HEK293T (cell line): ENCODE data around the gene ADAMTS17.

Experiments
- ARNT ChIP-seq: fragments of 450-650 bp; IDR thresholded peaks from 2 replicates; pipeline ENCODE4 v1.6.1; 2017; ENCODE audit warnings: mild to moderate bottlenecking
- BHLHE40 ChIP-seq: fragments of 450-650 bp; IDR thresholded peaks from 2 replicates; pipeline ENCODE4 v1.6.1; 2016; ENCODE audit warnings: mild to moderate bottlenecking, moderate library complexity, borderline replicate concordance
- ELF4 ChIP-seq: fragments of 450-650 bp; IDR thresholded peaks from 2 replicates; pipeline ENCODE4 v1.6.1; 2017; ENCODE audit warnings: antibody characterized with exemption
- FOXA1 ChIP-seq: fragments of 450-650 bp; IDR thresholded peaks from 2 replicates; pipeline ENCODE4 v1.6.1; 2016; ENCODE audit warnings: mild to moderate bottlenecking
- HDGF ChIP-seq: fragments of 450-650 bp; IDR thresholded peaks from 2 replicates; pipeline ENCODE4 v1.6.1; 2017; ENCODE audit warnings: antibody characterized with exemption, borderline replicate concordance
- NFRKB ChIP-seq: fragments of 450-650 bp; IDR thresholded peaks from 2 replicates; pipeline ENCODE4 v1.6.1; 2016; ENCODE audit warnings: mild to moderate bottlenecking, moderate library complexity
- SP1 ChIP-seq: fragments of 450-650 bp; IDR thresholded peaks from 2 replicates; pipeline ENCODE4 v1.6.1; 2017
- SUZ12 ChIP-seq: fragments of 450-650 bp; IDR thresholded peaks from 2 replicates; pipeline ENCODE4 v1.6.1; 2016; ENCODE audit warnings: mild to moderate bottlenecking
- TARDBP ChIP-seq: fragments of 450-650 bp; IDR thresholded peaks from 2 replicates; pipeline ENCODE4 v1.6.1; 2016

DNA sequence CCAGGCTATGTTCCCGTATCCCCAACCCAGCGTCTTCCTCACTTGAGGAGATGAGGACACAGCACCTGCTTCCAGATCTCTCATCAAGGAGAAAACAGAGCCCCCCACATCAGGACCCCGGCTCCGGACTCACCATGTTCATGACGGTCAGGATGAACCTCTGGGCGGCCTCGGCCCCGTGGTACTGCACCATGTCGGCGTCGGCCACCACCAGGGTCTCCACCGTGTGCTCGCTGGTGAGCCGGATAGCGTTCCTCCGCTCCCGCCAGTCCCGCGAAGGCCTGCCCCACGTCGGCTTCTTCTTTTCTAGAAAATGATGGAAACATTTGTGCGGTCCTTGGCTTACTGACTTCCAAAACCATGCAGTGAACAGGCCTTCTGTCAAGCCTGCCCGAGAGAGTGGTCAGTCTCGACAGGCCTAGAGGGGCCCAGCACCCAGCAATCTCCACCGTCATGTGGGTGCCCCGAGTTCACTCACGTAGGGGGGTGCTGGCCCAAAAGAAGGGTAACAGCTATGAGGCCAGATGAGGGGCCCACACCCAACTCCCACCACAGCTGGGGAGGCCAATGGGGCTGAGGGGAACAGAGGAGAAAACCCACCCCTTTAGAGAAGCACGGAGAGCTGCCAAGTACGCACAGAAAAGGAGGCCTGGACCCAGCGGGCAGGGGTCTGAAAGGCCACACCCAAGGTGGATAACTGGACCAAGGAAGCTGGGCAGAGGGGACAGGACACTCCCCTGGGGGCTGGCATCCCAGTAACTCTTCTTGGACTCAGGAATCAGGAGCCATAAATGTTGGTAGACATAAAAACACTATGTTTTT lies 60.5 kb downstream of the ADAMTS17 start:
- TF ChIP-seq NFRKB, result no peak
- no peak for TF ChIP-seq SP1
- no peak for TF ChIP-seq TARDBP
- no peak for TF ChIP-seq SUZ12
- no peak for TF ChIP-seq FOXA1
- TF ChIP-seq HDGF, result no peak
- no peak for TF ChIP-seq BHLHE40
- TF ChIP-seq ELF4, result no peak
- no peak for TF ChIP-seq ARNT
